GM23338 (cell line): ENCODE results near the gene ZNF80. TPM values are rescaled to one million over a fixed set of nuclear protein-coding genes. Genes with fewer than 3 reads are reported as not detected.

ENCODE experiments used
- ATAC-seq: fragments of 200-7000 bp; cut with Tn5 transposase; 3 replicates; pipeline ENCODE4 v1.9.1; 2020
- DNase-seq: peaks from one replicate; pipeline ENCODE4 v3.0.0-alpha.2; 2015; ENCODE audit warnings: low spot score
- H2AFZ ChIP-seq: fragments of 200-600 bp; sonication (generic); 2 replicates; pipeline ENCODE4 v1.8.0; 2016; ENCODE audit warnings: antibody characterized with exemption, mild to moderate bottlenecking, moderate library complexity
- H3F3A ChIP-seq: fragments of 200-600 bp; sonication (generic); replicated peaks from 2 replicates; pipeline ENCODE4 v1.8.0; 2017; ENCODE audit warnings: antibody characterized with exemption, mixed run types, low read depth
- H3K27ac ChIP-seq: fragments of 200-600 bp; sonication (generic); 2 replicates; pipeline ENCODE4 v1.6.1; 2016; ENCODE audit warnings: low read depth
- H3K27me3 ChIP-seq: fragments of 200-600 bp; sonication (generic); 2 replicates; pipeline ENCODE4 v1.8.0; 2016; ENCODE audit warnings: mild to moderate bottlenecking, mixed run types, moderate library complexity; ENCODE audit not compliant: insufficient read depth
- H3K36me3 ChIP-seq: fragments of 200-600 bp; sonication (generic); 2 replicates; pipeline ENCODE4 v1.8.0; 2016; ENCODE audit warnings: mild to moderate bottlenecking; ENCODE audit not compliant: insufficient read depth
- H3K4me1 ChIP-seq: fragments of 200-600 bp; sonication (generic); 2 replicates; pipeline ENCODE4 v1.8.0; 2016; ENCODE audit warnings: mild to moderate bottlenecking, moderate library complexity; ENCODE audit not compliant: insufficient read depth
- H3K4me2 ChIP-seq: fragments of 200-600 bp; sonication (generic); 2 replicates; pipeline ENCODE4 v1.7.1; 2017; ENCODE audit warnings: mixed run types
- H3K4me3 ChIP-seq: fragments of 200-600 bp; sonication (generic); 2 replicates; pipeline ENCODE4 v1.6.1; 2016; ENCODE audit warnings: mixed run types
- H3K79me2 ChIP-seq: fragments of 200-600 bp; sonication (generic); replicated peaks from 2 replicates; pipeline ENCODE4 v1.8.0; 2017; ENCODE audit warnings: mild to moderate bottlenecking; ENCODE audit not compliant: insufficient read depth
- H3K9me2 ChIP-seq: fragments of 200-600 bp; sonication (generic); 2 replicates; pipeline ENCODE4 v1.8.0; 2017; ENCODE audit not compliant: insufficient read depth
- H4K20me1 ChIP-seq: fragments of 200-600 bp; sonication (generic); replicated peaks from 2 replicates; pipeline ENCODE4 v1.8.0; 2017; ENCODE audit warnings: mild to moderate bottlenecking; ENCODE audit not compliant: insufficient read depth
- H3K27ac Mint-ChIP-seq: 2 replicates; pipeline ENCODE4 v1.8.0; 2020; ENCODE audit warnings: inconsistent platforms, mild to moderate bottlenecking, moderate library complexity, mixed read lengths
- H3K27me3 Mint-ChIP-seq: 3 replicates; pipeline ENCODE4 v1.8.0; 2022; ENCODE audit warnings: low read depth, mild to moderate bottlenecking, moderate library complexity, mixed read lengths, inconsistent platforms; ENCODE audit not compliant: insufficient read depth, poor library complexity
- H3K36me3 Mint-ChIP-seq: 3 replicates; pipeline ENCODE4 v1.8.0; 2021; ENCODE audit warnings: low read depth, mild to moderate bottlenecking, inconsistent platforms, moderate library complexity, mixed read lengths
- H3K4me1 Mint-ChIP-seq: 3 replicates; pipeline ENCODE4 v1.8.0; 2020; ENCODE audit warnings: mild to moderate bottlenecking, inconsistent platforms, mixed read lengths
- H3K4me3 Mint-ChIP-seq: 3 replicates; pipeline ENCODE4 v1.8.0; 2021; ENCODE audit warnings: moderate library complexity, mild to moderate bottlenecking, inconsistent platforms, mixed read lengths
- H3K9me3 Mint-ChIP-seq: 3 replicates; pipeline ENCODE4 v1.8.0; 2020; ENCODE audit warnings: moderate library complexity, mild to moderate bottlenecking, inconsistent platforms, mixed read lengths
- CREB1 ChIP-seq: fragments of 250-450 bp; sonication (Bioruptor Pico); IDR thresholded peaks from 2 replicates; pipeline ENCODE4 v1.5.0; 2020; ENCODE audit warnings: low read depth, mild to moderate bottlenecking, moderate library complexity
- CTCF ChIP-seq, 2 experiments: fragments of 200-600 bp in 1 of 2; sonication (generic) in 1 of 2; conservative IDR thresholded peaks; 2 replicates each; pipeline versions ENCODE4 v1.5.1 to v1.6.1; 2016 to 2017; ENCODE audit warnings: antibody characterized with exemption in 2 of 2, low read depth in 2 of 2, mild to moderate bottlenecking in 2 of 2, moderate library complexity in 1 of 2
- ETS1 ChIP-seq: IDR thresholded peaks from 2 replicates; pipeline ENCODE4 v1.6.1; 2016; ENCODE audit warnings: antibody characterized with exemption
- EZH2 ChIP-seq: fragments of 200-600 bp; sonication (generic); IDR thresholded peaks from one replicate; pipeline ENCODE4 v1.8.0; 2017; ENCODE audit warnings: antibody characterized with exemption, mild to moderate bottlenecking, low read depth; ENCODE audit not compliant: unreplicated experiment
- EZH2phosphoT487 ChIP-seq: fragments of 200-600 bp; sonication (generic); IDR thresholded peaks from one replicate; pipeline ENCODE4 v1.8.1; 2018; ENCODE audit warnings: antibody characterized with exemption; ENCODE audit not compliant: unreplicated experiment
- JUNB ChIP-seq: IDR thresholded peaks from one replicate; pipeline ENCODE4 v1.6.1; 2016; ENCODE audit warnings: antibody characterized with exemption; ENCODE audit not compliant: unreplicated experiment
- NANOG ChIP-seq: IDR thresholded peaks from 2 replicates; pipeline ENCODE4 v1.6.1; 2016; ENCODE audit warnings: antibody characterized with exemption, borderline replicate concordance
- POLR2AphosphoS5 ChIP-seq: IDR thresholded peaks from 2 replicates; pipeline ENCODE4 v1.6.1; 2016; ENCODE audit warnings: antibody characterized with exemption, low read depth
- REST ChIP-seq: IDR thresholded peaks from one replicate; pipeline ENCODE4 v1.6.1; 2018; ENCODE audit warnings: antibody characterized with exemption; ENCODE audit not compliant: unreplicated experiment
- STAT1 ChIP-seq: IDR thresholded peaks from one replicate; pipeline ENCODE4 v1.6.1; 2016; ENCODE audit warnings: antibody characterized with exemption; ENCODE audit not compliant: unreplicated experiment
- ZNF114 ChIP-seq: fragments of 250-450 bp; sonication (Bioruptor Pico); IDR thresholded peaks from 2 replicates; pipeline ENCODE4 v1.5.0; 2020; ENCODE audit warnings: mild to moderate bottlenecking, moderate library complexity
- ZNF331 ChIP-seq: fragments of 250-450 bp; sonication (Bioruptor Pico); IDR thresholded peaks from 2 replicates; pipeline ENCODE4 v1.5.0; 2020; ENCODE audit warnings: low read depth, mild to moderate bottlenecking, moderate library complexity
- ZNF462 ChIP-seq: fragments of 250-450 bp; sonication (Bioruptor Pico); IDR thresholded peaks from 2 replicates; pipeline ENCODE4 v1.5.0; 2020; ENCODE audit warnings: mild to moderate bottlenecking, moderate library complexity
- polyA plus RNA-seq: library from polyadenylated mRNA; unstranded; fragments of >200 nt; fragmentation: Nextera tagmentation; extraction: Ambion mirVana; gene quantifications from 2 replicates; pipeline ENCODE4 v1.2.1, GENCODE V29; 2016
- total RNA-seq: library from RNA; depleted of rRNA; stranded (reverse); fragments of >200 nt; shearing (Covaris generic); gene quantifications from 2 replicates; pipeline ENCODE4 v1.2.3, GENCODE V29; 2014

The ZNF80 gene
- total and polyA plus RNA-seq, 2 experiments from 2014 or later = not detected

- Histone ChIP-seq H3K27me3 (no peaks in the 10 kb centered on the region), H3K36me3 (no peaks in the 10 kb centered on the region), H3K79me2 (no peaks in the 10 kb centered on the region), H2AFZ (peak overlapping the region; percentile 59; the same call in 1 of the 2 replicates), H3K4me2 (peak overlapping the region; percentile 66), H3F3A (peaks cover 5% of the 10 kb centered on the region), H3K4me3 (no peak overlapping the region), H3K27ac (peak overlapping the region; percentile 84), H3K4me1 (peaks cover 32% of the 10 kb centered on the region), H3K9me2 (peaks cover 50% of the 10 kb centered on the region), H4K20me1 (no peaks in the 10 kb centered on the region)
- DNase-seq (no peak), ATAC-seq (no peak)
- Mint-ChIP-seq H3K27ac (peak overlapping the region; percentile 24; the same call in 1 of the 2 replicates), H3K4me3 (no peak overlapping the region), H3K4me1 (no peaks in the 10 kb centered on the region; the same call in 2 of the 3 replicates), H3K36me3 (no peaks in the 10 kb centered on the region; the same call in 2 of the 3 replicates), H3K9me3 (peaks cover 6% of the 10 kb centered on the region; the same call in 1 of the 3 replicates), H3K27me3 (peaks cover 7% of the 10 kb centered on the region)
- no peak for TF ChIP-seq ZNF462 (CRISPR knock-in tag)
- no peak for TF ChIP-seq REST
- no peak for TF ChIP-seq JUNB
- TF ChIP-seq EZH2phosphoT487 = no peak
- TF ChIP-seq CREB1 (CRISPR knock-in tag) = no peak
- TF ChIP-seq ETS1 = no peak
- TF ChIP-seq ZNF114 (CRISPR knock-in tag) = no peak
- no peak for TF ChIP-seq POLR2AphosphoS5
- no peak for TF ChIP-seq NANOG
- no peak for TF ChIP-seq STAT1
- no peak for TF ChIP-seq CTCF (conservative IDR thresholded peaks at IDR 0.05; ENCODE audit: low read depth in 2 of 2)
- TF ChIP-seq ZNF331 = no peak
- no peak for TF ChIP-seq EZH2
These were observed 24.1 kb downstream of the ZNF80 start for GRCh38 chr3:114213292-114213626.
